GM12892 (cell line): ENCODE measurements around the gene TMEM80.

Experiments
- POLR2A ChIP-seq: IDR thresholded peaks from 2 replicates; pipeline ENCODE4 v1.6.1; 2011; ENCODE audit warnings: low read depth, low read length, control low read depth
- POLR2AphosphoS5 ChIP-seq: IDR thresholded peaks from 2 replicates; pipeline ENCODE4 v1.6.1; 2011; ENCODE audit warnings: low read depth, low read length, control low read depth
- TAF1 ChIP-seq: IDR thresholded peaks from 2 replicates; pipeline ENCODE4 v1.6.1; 2011; ENCODE audit warnings: low read depth, mild to moderate bottlenecking, control low read depth, low read length, borderline replicate concordance

DNA sequence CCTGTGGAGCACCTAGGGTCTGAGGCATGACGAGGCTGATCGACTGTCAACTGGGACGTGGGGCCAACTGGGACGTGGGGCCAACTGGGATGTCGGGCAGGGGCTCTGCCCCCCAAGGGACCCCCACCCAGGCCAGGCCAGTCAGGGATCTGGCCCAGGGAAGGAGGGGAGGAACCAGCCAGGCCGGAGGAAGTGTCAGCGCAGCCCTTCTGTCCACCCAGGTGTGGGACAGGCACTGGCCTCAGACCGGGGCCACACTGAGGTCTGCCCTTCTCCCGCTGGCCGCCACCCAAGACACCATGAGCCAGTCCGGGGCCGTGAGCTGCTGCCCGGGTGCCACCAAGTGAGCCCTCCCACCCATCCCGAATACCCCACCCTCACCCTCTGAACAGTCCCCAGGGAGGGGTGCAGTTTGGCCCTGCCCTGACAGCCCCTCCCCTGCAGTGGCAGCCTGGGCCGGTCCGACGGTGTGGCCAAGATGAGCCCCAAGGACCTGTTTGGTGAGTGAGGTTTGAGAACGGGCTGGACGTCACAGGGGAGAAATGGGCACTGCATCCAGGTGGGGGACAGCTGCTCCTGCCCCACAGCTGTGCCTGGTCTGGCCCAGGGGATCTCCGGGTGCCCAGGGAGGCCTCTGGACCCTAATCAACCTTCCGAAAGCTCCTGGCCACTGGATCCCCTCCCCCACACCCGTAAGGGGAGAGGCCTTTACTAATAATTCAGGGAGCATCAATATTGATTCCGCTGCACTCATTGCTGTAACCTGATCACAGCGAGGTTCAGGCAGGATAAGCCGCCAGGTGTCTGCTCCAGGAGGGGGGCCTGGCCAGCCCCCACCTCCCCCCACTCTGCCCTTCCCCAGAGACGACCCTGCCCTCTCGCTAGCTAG, 13.7 kb downstream of the TMEM80 start:
- TF ChIP-seq POLR2AphosphoS5 (no peak), POLR2A (no peak), TAF1 (no peak)
